ENCODE measurements around the gene VWF.

GRCh38 chr12:6163416-6164060 is 39.1 kb upstream of the VWF start:
- TF ChIP-seq, protein P1, sequence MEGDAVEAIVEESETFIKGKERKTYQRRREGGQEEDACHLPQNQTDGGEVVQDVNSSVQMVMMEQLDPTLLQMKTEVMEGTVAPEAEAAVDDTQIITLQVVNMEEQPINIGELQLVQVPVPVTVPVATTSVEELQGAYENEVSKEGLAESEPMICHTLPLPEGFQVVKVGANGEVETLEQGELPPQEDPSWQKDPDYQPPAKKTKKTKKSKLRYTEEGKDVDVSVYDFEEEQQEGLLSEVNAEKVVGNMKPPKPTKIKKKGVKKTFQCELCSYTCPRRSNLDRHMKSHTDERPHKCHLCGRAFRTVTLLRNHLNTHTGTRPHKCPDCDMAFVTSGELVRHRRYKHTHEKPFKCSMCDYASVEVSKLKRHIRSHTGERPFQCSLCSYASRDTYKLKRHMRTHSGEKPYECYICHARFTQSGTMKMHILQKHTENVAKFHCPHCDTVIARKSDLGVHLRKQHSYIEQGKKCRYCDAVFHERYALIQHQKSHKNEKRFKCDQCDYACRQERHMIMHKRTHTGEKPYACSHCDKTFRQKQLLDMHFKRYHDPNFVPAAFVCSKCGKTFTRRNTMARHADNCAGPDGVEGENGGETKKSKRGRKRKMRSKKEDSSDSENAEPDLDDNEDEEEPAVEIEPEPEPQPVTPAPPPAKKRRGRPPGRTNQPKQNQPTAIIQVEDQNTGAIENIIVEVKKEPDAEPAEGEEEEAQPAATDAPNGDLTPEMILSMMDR (CRISPR knock-in tag; IDR thresholded peaks at IDR 0.05): no peak
- TF ChIP-seq NFKB2 (CRISPR knock-in tag; IDR thresholded peaks at IDR 0.05; ENCODE audit: borderline replicate concordance): no peak
- TF ChIP-seq ZNF776 (CRISPR knock-in tag; IDR thresholded peaks at IDR 0.05): no peak
- no peak for TF ChIP-seq TCF7 (IDR thresholded peaks at IDR 0.05; ENCODE audit: low read depth)
- TF ChIP-seq YY1 (IDR thresholded peaks at IDR 0.05; ENCODE audit: insufficient read depth, insufficient replicate concordance, low read depth, low read length): no peak
- no peak for TF ChIP-seq ETV5 (CRISPR knock-in tag; IDR thresholded peaks at IDR 0.05; ENCODE audit: borderline replicate concordance)
- TF ChIP-seq MIER2 (CRISPR knock-in tag; IDR thresholded peaks at IDR 0.05): no peak
- TF ChIP-seq POLR2AphosphoS5 (IDR thresholded peaks at IDR 0.05; ENCODE audit: low read depth, low read length): no peak
- no peak for TF ChIP-seq ZBTB2 (CRISPR knock-in tag; IDR thresholded peaks at IDR 0.05; ENCODE audit: low read depth)
- no peak for TF ChIP-seq NR3C1 (CRISPR knock-in tag; IDR thresholded peaks at IDR 0.05)
- TF ChIP-seq ZNF800 (CRISPR knock-in tag; IDR thresholded peaks at IDR 0.05): no peak
- TF ChIP-seq POLR2A (IDR thresholded peaks at IDR 0.05; ENCODE audit: insufficient read depth in 1 of 2, low read depth in 2 of 2, low read length in 2 of 2): no peak
- TF ChIP-seq ARID4A (CRISPR knock-in tag; IDR thresholded peaks at IDR 0.05; ENCODE audit: borderline replicate concordance): no peak
- no peak for TF ChIP-seq ZNF562 (CRISPR knock-in tag; IDR thresholded peaks at IDR 0.05; ENCODE audit: borderline replicate concordance)

Data from HepG2 (cell line).